HG03521 (cell line): ENCODE measurements around the gene VDR.

Experiments
- ATAC-seq: cut with Tn5 transposase; IDR thresholded peaks from one replicate; pipeline ENCODE4 v1.9.1; 2021; ENCODE audit warnings: mild to moderate bottlenecking, moderate library complexity; ENCODE audit not compliant: unreplicated experiment

Gene VDR

DNA sequence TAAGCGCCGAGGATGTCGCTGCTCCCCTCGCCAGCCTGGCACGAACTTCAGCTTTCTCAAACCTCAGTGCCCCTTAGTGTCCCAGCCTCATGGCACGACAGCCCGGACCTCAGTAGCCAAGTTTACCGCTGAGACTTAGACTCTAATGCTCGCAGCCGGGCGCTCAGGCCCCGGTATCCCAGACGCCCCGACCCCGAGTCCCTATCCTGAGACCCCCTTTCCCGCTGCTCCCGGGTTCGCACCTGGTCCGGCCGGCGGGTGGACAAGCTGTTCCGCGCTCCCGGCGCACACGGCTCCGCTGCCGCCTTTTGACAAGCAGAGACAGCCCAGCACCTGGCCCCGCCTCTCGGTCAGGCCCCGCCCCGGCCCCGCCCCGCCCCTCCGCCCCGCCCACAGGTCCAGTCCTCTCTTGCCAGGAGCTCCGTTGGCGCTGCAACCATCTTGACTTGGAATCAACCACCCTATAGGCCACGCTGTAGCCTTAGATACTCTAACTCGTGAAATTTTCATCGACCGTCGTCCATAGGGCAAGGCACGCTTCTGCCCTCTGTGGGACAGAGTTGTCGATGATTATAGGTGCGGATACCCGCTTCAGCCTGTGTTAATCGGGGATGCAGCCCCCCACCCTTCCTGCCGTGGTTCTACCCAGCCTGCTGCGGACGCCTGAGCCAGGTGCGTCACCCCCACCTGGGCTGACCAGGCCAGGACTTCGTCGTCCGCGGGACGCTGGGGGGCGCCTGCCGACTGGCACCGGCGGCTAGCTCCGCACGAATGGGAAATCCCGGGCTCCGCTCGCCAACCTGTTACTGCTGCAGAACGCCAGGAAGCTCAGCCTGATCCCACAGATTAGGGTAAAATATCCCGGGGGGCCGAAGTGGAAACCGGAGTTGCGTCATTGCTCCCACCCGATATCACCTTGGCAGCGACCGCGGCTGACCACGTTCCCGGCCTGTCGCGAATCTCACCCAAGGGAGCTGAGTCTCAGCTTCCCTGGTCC is at the start of gene VDR:
TSS of gene VDR (minus strand) at position 282 of the 997 bp plus-strand sequence. CDS start 25,881 bp downstream, outside the sequence.
- ATAC-seq = peak; percentile 68

DNA sequence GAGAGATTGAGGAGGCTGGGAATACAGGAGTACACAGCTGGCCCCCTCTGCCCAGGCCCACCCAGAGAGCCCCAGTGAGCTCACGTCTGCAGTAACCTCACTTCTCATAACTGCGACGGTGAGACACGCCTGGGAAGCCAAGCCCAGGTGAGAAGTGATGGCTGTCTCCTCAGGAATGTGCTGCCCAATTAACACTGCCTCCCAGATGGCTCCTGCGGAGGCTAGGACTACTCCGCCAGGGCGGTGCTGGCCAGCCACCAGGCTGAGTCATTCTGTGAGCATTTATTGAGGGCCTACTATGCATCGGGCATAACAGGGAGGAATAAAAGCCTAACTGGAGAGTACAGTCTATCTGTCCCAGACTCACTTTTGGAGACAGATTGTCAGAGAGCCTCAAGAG is 49.3 kb upstream of the VDR start:
- no peak for ATAC-seq

DNA sequence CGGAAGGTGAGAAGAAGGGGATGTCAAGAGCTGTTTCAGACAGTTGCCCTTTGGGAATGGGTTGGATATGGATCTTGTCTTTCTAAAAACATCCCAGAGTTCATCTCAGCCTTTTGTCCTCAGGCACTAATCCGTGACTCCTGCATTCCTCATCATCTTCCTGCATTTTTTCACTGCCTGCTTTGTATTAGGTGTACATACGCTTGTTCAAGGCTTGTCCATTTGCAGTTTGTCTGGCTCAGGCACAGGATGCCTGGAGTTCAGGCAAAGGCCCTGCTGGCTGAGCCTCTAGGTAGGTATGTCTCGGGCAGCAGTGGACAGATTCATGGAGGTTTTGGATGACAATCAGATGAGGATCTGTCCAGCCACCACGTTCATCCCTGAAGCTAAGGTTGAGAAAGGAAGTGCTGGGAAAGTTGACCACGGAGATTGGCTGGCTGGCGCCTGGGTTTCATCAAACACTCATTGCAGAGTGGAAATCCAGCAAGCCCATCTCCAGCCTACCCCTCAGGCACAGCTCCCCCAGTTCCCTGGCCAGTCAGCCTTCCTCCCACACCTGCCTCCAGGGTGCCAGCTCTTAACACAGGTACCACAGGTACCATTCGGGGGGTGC is 46.2 kb upstream of the VDR start:
- no peak for ATAC-seq

DNA sequence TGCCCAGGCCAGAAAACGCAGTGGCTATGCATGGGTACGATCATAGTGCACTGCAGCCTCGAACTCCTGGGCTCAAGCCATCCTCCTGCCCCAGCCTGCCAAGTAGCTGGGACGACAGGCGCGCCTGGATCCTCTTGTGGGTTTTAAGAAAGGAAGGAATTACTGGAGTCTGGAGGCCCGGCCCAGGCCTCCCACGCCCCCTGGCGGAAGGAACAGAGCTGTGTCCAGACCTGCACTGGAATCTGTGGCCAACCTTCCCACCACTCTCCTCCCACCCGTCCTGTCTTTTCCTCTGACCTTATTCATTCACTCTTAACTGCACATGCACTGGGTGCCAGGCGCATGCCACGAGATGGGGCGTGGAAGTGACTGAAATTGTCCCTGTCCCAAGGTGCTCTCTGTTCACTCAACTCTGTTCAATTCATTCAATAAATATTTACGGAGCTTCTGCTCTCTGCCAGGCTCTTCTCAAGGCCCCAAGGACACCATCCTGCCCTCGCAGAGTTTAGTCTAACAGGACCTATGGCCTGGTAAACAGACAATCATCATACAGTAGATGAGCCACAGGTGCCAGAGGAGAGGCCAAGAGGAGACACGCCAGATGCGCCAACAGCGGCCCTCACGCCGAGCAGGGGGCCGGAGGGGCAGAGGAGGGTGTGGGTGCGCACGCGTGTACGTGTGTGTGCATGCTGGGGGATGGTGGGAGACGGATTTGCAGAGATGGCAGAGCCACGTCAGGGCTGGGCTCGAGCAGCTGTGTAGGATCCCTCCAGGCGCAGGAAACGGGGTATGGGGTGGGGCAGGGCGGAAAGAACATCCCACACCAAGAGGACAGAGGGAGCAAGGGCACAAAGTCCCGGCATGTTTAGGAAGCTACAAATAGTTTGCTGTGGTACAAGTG is 44.9 kb upstream of the VDR start:
- no peak for ATAC-seq

DNA sequence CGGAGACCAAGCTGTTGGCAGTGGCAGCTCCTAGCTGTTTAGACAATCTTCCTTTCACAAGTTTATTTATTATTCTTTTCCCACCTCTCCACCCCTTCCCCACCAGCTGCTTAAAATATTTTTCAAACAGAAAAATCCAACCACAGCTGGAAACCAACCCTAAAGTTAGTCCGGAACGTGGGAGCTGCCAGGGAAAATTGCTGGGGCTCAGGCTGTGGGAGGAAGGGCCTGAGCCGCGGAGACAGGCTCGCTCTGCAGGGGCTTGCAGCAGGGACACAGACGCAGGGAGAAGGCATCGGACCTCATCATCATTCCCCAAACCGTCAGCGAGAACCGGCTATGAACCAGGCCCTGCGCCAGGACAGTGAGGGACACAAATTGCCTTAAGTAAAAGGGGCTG is 42.5 kb upstream of the VDR start:
- no peak for ATAC-seq

DNA sequence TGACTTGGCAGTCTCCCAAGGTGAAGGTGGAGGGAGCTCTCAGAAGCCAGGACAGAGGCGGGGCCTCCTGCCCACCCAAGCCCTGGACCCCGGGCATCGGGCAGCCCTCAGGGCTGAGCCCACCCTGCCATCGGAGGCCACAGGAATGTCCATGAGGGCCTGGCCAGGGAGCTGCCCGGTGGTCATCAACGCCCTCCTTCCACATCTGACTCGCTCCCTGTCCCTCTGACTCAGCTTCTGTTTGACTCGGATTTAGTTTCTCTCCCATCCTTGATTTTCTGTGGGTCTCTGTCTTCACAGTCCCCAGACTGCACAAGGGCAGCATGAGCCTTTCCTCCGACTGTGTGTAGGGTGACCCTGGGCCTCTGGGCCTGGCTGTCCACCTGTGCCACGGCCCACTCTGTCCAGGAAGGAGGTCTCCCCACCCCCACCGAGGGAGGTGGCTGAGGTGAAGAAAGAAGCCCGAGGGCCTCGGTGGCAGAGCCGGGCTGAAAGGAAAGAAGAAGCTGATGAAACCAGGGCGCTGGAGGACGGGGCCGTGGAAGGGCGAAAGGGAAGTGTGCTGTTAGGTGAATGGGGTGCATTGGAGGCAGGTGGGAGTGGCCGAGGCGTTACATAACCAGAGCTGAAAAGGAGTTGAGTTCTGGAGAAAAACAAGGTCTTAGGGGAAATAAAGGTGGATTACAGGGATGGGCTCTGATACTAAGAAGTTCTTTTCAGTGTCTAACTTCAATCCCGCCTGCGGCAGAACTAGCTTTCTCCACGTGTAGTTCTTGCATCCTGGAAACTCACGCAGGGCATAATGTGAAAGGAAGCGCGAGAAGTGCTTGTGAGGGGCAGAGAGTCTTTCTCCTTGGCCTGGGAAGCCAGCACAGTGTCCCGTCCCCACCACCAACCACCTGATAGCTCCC is 41.9 kb upstream of the VDR start:
- ATAC-seq = no peak

DNA sequence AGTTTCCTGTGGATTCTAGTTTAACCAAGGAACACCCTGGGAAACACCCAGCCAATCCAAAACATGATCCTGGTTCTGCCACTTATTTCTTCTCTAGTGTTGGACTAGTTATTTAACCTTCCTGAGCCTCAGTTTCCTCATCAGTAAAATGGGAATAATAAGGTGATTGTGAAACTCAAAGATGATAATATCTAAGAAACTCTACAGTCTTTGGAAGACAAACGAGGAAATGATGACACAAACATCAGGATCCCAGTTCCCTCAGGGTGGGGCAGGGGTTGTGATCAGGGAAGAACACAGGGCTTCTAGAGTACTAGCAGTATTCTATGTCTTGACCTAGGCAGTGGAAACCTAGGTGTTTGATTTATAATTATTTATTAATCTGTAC is 40.5 kb upstream of the VDR start:
- ATAC-seq = no peak

DNA sequence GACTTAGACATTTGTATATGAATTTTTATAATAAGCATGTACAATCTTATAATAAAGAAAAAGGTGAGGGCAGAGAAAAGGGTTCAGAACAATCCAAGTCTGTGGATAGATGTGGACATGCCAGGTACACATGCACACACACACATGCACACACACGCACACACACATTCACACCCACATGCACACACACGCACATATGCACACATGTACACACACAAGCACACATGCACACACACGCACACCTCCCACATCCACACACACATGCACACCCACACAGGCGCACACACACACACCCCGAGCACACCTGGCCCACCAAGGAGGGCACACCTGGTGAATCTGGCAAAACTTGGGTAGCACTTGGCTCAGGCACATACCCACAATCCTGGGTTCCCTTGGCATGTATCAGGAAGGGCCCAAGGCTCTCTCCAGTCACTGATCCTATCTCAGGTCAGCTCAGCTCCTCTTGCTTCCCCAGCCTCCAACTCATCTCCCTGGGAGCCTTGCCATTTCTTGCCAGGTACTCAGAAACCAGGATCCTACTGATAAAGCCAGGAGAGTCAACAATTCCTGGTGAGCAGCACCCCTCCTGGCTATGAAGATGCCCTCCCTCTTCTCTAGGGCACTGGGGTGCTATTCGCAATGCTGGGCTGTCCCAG is 40.0 kb upstream of the VDR start:
- no peak for ATAC-seq

DNA sequence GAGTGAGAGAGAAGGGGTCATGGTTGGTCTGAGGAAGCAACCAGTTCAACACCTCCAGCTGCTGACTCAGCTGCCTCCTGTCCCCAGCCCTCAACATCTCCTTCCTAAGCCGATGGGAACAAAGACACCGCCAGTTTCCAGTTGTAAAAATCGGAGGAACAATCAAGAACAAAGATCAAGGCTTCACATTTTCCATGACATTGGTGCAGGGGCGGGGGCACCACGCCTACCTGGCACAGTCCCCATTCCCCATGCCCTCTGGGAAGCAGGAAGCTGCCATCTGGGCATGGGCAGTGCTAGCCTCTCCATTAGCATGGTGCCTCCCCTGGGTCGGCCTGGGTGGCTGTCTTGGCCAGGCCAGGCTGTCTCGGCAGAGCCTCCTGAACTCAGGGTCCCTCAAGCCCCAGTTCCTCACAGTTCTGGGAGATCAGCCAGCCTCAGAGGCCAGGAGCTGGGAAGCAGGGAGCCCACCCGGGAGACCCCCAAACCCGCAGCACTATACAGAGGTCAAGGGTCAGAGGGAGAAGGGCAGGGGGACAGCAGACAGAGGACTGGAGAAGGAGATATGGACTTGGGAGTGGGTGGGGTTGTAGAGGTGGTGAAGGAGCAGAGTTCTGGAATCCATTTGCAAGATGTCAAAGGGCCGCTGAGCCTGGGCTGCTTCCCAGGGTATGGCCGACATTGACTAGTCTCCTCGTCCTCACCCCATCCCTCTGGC is 39.0 kb upstream of the VDR start:
- ATAC-seq = no peak

DNA sequence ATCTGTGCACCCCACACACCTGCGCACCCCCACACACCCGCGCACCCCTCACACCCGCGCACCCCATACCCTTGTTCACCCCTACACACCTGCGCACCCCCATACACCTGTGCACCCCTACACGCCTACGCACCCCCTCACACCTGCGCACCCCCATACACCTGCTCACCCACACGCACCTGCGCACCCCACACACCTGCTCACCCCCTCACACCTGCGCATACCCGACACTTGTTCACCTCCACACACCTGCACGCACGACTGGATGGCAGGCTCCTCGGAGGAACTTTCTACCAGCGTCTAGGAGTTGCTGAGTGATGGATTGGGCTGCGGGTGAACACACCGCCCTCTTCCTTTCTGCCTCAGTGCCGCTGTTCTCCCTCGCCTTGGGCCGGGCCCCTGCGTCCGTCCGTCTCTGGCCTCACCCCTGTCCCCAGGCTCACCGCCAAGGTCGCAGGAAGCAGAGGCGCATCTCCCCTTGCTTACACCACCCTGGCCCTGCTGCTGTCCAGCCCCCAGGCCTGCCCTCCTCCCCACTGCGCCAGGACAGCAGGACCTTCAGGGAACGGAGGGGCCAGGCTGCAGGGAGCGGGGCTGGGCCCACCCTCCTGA is 37.9 kb upstream of the VDR start:
- ATAC-seq = no peak

DNA sequence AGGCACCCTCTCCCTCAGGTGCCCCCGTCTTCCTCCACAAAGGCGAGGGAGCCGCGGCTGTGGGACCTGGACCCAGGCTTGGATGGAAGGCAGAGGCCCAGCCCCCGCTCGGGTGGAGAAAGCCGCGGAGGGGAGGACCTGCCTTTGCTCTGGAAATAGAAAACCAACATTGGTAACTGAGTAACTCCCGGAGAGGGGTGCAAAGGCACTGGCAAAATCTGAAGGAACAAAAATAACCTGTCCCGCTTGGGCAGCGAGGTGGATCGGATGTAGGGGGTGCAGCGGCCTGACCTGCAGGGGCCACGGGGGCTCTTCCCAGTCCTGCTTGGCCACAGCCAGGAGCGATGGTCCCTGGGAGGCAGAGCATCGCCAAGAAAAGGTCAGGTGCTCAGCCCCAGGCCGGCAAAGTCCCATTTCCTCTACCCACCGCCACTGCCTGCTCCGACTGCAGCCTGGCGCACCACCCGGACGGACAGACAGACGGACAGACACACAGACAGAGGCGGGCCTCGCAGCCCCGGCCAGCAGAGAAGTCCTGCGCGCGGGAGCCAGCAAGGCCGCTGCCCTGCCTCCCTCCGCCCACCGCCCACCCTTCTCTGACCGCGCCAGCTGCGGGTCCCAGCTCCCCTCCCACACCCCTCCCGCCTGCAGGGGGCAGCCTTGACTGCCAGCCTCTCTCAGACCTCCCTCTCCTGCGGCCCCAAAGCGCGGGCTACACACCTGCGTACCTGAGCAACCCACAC is 37.2 kb upstream of the VDR start:
- ATAC-seq = no peak

DNA sequence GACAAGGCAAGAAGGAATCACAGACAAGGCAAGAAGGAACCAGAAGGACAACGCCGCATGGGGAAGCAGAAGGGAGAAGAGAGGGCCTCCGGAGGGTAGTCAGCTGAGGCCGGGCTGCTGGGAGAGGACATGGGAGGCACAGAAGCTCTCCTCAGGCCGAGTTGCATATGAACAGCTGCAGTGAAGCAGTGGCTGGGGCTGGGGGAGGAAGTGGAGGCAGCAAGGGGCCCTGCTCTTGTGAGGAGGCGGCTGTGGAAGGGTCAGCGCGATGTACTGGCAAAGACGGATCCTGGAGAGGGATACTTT is 36.6 kb upstream of the VDR start:
- no peak for ATAC-seq

DNA sequence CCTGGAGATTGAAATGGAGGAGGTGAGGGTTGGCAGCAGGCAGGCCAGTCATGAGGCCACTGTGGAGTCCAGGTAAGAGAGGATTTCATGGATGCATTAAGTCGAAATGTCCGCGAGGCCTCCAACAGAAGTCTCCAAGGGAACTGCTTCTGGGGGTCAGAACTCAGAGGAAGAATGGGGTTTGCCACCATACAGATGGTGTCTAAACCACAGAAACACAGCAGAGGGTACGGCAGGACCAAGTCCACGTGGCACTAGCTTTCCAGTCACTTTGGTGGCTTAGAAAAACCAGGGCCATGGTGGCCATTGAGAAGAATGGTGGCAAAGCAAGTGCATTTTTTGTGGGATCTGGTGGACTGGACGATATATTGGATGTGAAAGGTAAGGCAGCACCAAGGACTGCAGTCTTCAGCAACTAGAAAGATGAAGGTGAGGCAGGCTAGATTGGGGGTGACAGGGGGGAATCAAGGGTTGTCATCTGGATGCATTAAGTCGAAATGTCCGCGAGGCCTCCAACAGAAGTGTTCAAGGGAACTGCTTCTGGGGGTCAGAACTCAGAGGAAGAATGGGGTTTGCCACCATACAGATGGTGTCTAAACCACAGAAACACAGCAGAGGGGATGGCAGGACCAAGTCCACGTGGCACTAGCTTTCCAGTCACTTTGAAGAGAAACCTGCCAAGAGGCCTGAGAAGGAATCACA is 36.1 kb upstream of the VDR start:
- no peak for ATAC-seq

DNA sequence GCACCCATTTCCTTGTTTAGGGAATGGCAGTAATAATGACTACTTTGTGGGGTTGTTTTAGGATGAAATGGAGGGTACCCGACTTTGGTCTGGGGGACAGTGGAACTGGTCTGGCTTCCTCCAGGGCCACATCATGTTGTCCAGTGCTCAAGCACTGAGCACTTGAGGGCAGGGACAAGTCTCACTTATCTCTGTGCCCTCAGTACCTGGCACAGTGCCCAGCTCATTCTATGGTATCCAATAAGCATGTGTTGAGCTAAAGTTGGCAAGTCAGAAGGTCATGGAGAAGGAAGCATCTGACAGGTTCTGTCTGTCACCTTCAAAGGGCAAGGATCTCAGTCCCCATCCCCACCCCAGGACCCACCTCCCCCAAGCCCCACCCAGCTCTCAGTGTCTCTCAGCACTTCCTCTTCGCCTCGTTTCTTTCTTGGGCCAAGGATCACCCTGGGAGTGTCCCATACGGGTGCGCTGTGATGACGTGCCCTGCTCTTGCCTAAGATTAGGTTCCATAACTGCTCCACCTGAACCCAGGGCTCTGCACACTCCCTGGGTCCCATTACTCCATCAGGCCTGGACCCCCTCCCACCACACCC is 34.3 kb upstream of the VDR start:
- no peak for ATAC-seq

DNA sequence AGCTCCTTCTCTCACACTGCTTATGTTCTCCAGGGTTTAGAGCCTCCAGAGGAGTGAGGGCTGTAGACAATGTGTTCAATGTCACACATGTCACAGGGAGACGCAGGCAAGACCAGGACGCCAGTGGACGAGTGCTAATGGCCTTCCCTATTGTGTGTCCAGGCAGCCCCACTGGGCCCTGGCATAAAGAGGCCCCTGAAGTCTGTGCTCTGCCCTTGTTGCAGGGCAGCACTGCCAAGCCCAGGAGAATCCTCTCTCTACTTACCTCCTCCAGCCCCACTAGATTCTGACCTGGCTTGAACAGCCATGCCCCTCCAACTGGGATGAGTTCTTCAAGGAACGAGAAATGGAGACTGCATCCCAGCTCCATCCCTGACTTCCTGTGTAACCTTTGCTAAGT is 33.8 kb upstream of the VDR start:
- no peak for ATAC-seq

DNA sequence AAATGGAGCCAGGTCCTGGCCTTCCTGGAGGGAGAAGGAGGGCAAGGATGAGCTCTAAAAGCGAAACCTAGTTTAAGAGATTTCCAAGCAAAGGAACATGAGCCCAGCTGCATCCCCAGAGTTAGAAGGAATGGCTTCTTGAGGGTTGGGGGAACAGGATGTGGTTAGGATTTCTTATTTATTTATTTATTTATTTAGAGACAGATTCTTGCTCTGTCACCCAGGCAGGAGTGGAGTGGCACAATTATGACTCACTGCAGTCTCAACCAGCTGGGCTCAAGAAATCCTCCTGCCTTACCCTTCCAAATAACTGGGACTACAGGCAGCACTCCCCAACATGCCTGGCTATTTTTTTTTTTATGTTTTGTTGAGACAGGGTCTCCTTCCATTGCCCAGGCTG is 33.3 kb upstream of the VDR start:
- no peak for ATAC-seq

DNA sequence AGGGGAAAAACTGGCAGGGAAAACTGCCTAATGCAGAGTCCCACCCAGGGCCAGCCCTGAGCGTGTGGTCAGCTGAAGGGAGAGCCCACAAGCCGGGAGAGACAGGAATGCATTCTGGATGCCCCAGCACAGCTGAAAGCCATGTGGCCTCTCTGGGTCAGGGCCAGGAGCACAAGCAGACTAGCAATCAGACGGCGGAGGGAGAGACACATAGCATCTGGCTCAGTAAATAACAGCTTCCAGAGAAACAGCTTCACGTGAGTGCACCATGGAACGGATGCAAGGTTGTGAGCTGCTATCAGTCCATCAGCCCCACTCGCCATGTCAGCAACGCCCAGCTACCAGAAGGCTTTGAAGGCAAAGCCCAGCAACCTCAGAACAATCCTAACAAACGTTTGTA is 30.4 kb upstream of the VDR start:
- no peak for ATAC-seq
